ENCODE measurements around the gene ASMTL.
"Not testable (repeated sequence)": the region's sequence is repeated elsewhere in the genome, so short reads cannot be mapped to it uniquely, and the experiment has no call there.

The ASMTL gene

DNA sequence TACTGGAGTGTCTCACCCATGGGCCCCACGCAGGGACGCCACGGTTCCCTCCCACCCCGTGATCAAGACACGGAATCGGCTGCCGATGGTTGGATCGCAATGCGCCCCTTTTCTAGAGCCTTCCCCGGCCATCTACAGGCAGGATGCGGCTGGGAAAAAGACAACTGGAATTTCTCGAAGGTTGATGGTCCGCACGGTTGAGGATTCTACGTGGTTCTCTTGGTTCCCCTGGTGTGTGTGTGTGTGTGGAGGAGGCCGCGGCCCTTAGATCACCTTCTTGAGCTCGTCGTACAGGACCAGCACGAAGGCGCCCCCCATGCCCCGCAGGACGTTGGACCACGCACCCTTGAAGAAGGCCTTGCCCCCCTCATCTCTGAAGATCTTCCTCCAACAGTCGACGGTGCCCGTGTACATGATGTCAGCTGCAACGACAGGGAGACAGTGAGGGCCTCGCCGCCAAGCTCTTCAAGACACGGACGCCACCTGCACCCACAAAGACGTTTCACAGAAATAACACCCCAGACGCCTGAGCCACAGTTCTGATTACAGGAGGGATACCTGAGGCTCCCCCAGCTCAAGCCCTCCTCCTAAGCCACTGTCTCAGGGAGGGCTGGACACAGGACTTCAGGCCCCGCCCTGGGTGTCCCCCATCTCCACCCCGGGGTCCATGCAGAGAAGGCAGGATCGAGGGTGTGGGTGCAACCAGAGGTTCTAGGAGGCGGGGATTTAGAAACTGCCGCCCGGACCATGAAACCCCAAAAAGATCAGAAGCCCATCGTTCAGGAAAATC, 66.2 kb downstream of the ASMTL start:
- H3K36me3 ChIP-seq (ENCODE audit: insufficient read depth, low read length): peaks cover 74% of the 10 kb centered on the region
- H3K9me3 ChIP-seq (ENCODE audit: low read length): no peaks in the 10 kb centered on the region
- no peak overlapping the region for H2AFZ ChIP-seq (ENCODE audit: low read depth, low read length)
- no peaks in the 10 kb centered on the region for H3K4me1 ChIP-seq (ENCODE audit: insufficient read depth, low read length)
- H3K4me3 ChIP-seq (ENCODE audit: low read length): no peak overlapping the region
- H3K27me3 ChIP-seq (ENCODE audit: insufficient read depth, low read length): no peaks in the 10 kb centered on the region

DNA sequence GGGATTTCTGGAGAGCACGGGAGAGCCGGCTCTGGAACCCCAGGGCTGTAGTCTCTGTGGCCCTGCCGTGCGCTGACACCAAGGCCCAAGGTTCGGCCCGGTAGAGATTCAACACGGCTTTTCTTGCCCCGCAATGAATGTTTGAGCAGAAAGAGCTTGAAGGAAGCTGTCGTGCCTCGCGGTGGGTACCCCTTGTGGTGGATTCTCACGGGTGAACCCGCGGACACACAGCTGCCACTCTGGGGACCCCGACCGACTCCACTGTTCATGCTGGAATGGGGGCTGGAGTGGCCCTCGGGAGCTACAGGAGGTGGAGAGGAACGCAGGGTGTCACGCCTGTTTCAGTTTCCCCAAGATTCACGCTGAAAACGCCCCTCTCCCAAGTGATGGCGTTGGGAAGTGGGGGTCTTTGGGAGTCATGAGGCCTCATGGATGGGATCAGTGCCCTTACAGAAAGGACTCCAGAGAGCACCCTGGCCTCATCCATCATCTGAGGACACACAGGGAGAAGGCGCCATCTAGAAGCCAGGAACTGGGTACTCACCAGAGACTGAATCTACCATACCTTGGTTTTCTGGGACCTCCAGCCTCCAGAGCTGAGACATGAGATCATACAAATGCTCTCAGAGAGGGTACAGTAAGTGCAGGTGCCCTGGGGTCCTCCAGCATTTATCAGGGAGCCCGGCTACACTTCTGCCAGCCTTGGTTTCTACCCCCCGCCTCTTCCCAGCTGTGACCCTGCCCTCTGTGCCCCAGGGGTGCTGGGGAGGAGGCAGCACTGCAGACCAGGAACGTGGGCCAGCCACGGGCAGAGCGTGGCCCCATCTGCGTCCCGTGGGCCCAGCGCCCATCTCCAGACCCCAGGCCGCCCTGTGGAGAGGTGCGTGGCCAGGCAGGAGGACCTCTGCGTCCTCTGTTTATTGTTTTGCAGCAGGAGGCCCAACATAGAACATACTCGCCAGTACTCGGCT, 67.2 kb downstream of the ASMTL start:
- Histone ChIP-seq H3K9me3 (ENCODE audit: low read length) (no peaks in the 10 kb centered on the region), H3K36me3 (ENCODE audit: insufficient read depth, low read length) (peaks cover 71% of the 10 kb centered on the region), H3K4me3 (ENCODE audit: low read length) (no peak overlapping the region), H3K4me1 (ENCODE audit: insufficient read depth, low read length) (no peaks in the 10 kb centered on the region), H2AFZ (ENCODE audit: low read depth, low read length) (no peak overlapping the region), H3K27me3 (ENCODE audit: insufficient read depth, low read length) (no peaks in the 10 kb centered on the region)

GRCh38 chrX:1384658-1385252, 68.0 kb downstream of the ASMTL start:
- H3K36me3 ChIP-seq (ENCODE audit: insufficient read depth, low read length): peaks cover 63% of the 10 kb centered on the region
- H3K9me3 ChIP-seq (ENCODE audit: low read length): no peaks in the 10 kb centered on the region
- H3K27me3 ChIP-seq (ENCODE audit: insufficient read depth, low read length): no peaks in the 10 kb centered on the region

GRCh38 chrX:1380672-1381233, 72.0 kb downstream of the ASMTL start:
- no peak overlapping the region for H2AFZ ChIP-seq (ENCODE audit: low read depth, low read length)
- H3K36me3 ChIP-seq (ENCODE audit: insufficient read depth, low read length): peaks cover 23% of the 10 kb centered on the region
- H3K9me3 ChIP-seq (ENCODE audit: low read length): no peaks in the 10 kb centered on the region
- no peak overlapping the region for H3K4me3 ChIP-seq (ENCODE audit: low read length)
- H3K27me3 ChIP-seq (ENCODE audit: insufficient read depth, low read length): no peaks in the 10 kb centered on the region
- no peaks in the 10 kb centered on the region for H3K4me1 ChIP-seq (ENCODE audit: insufficient read depth, low read length)

More at GRCh38 chrX:1384658-1385252, 68.0 kb downstream of the ASMTL start:
- Histone ChIP-seq H3K4me3 (ENCODE audit: low read length) (no peak overlapping the region), H3K4me1 (ENCODE audit: insufficient read depth, low read length) (no peaks in the 10 kb centered on the region), H2AFZ (ENCODE audit: low read depth, low read length) (no peak overlapping the region)

GRCh38 chrX:1378306-1378759, 74.4 kb downstream of the ASMTL start:
- H3K36me3 ChIP-seq (ENCODE audit: insufficient read depth, low read length): peaks cover 4% of the 10 kb centered on the region
- H3K9me3 ChIP-seq (ENCODE audit: low read length): no peaks in the 10 kb centered on the region
- H3K4me1 ChIP-seq (ENCODE audit: insufficient read depth, low read length): no peaks in the 10 kb centered on the region
- no peaks in the 10 kb centered on the region for H3K27me3 ChIP-seq (ENCODE audit: insufficient read depth, low read length)
- no peak overlapping the region for H3K4me3 ChIP-seq (ENCODE audit: low read length)
- no peak overlapping the region for H2AFZ ChIP-seq (ENCODE audit: low read depth, low read length)

- H2AFZ ChIP-seq (ENCODE audit: low read depth, low read length): no peak overlapping the region
- H3K27me3 ChIP-seq (ENCODE audit: insufficient read depth, low read length): no peaks in the 10 kb centered on the region
- H3K4me3 ChIP-seq (ENCODE audit: low read length): no peak overlapping the region
- no peaks in the 10 kb centered on the region for H3K36me3 ChIP-seq (ENCODE audit: insufficient read depth, low read length)
- H3K4me1 ChIP-seq (ENCODE audit: insufficient read depth, low read length): no peaks in the 10 kb centered on the region
- no peaks in the 10 kb centered on the region for H3K9me3 ChIP-seq (ENCODE audit: low read length)
Measured at GRCh38 chrX:1368385-1368698, 84.4 kb downstream of the ASMTL start.

GRCh38 chrX:1366363-1366762, 86.3 kb downstream of the ASMTL start:
- H3K36me3 ChIP-seq (ENCODE audit: insufficient read depth, low read length); H2AFZ ChIP-seq (ENCODE audit: low read depth, low read length); H3K9me3 ChIP-seq (ENCODE audit: low read length); H3K27me3 ChIP-seq (ENCODE audit: insufficient read depth, low read length); H3K4me1 ChIP-seq (ENCODE audit: insufficient read depth, low read length); H3K4me3 ChIP-seq (ENCODE audit: low read length): not testable (repeated sequence)

DNA sequence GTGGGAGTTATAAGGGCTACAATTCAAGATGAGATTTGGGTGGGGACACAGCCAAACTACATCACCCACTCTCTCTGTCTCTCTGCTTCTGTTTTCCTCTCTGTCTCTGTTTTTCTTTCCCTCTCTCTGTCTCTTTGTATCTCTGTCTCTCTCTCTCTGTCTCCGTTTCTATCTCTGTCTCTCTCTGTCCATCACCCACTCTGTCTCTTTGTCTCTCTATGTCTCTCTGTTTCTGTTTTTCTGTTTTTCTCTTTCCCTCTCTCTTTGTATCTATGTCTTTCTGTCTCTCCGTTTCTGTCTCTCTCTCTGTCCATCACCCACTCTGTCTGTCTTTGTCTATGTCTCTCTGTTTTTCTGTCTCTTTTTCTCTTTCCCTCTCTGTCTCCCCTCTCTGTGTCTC, 90.8 kb downstream of the ASMTL start:
- no peaks in the 10 kb centered on the region for H3K4me1 ChIP-seq (ENCODE audit: insufficient read depth, low read length)
- no peak overlapping the region for H3K4me3 ChIP-seq (ENCODE audit: low read length)
- H3K36me3 ChIP-seq (ENCODE audit: insufficient read depth, low read length): peaks cover 8% of the 10 kb centered on the region
- no peaks in the 10 kb centered on the region for H3K27me3 ChIP-seq (ENCODE audit: insufficient read depth, low read length)
- no peak overlapping the region for H2AFZ ChIP-seq (ENCODE audit: low read depth, low read length)
- peaks cover 6% of the 10 kb centered on the region for H3K9me3 ChIP-seq (ENCODE audit: low read length)

- H2AFZ ChIP-seq (ENCODE audit: low read depth, low read length): no peak overlapping the region
- H3K36me3 ChIP-seq (ENCODE audit: insufficient read depth, low read length): peaks cover 8% of the 10 kb centered on the region
- no peaks in the 10 kb centered on the region for H3K4me1 ChIP-seq (ENCODE audit: insufficient read depth, low read length)
- no peak overlapping the region for H3K4me3 ChIP-seq (ENCODE audit: low read length)
- H3K9me3 ChIP-seq (ENCODE audit: low read length): peaks cover 6% of the 10 kb centered on the region
- H3K27me3 ChIP-seq (ENCODE audit: insufficient read depth, low read length): no peaks in the 10 kb centered on the region
Measured at GRCh38 chrX:1361275-1361674, 91.4 kb downstream of the ASMTL start.

GRCh38 chrX:1360171-1360570, 92.5 kb downstream of the ASMTL start:
- Histone ChIP-seq H2AFZ (ENCODE audit: low read depth, low read length) (no peak overlapping the region), H3K9me3 (ENCODE audit: low read length) (peaks cover 6% of the 10 kb centered on the region), H3K36me3 (ENCODE audit: insufficient read depth, low read length) (peaks cover 8% of the 10 kb centered on the region), H3K4me3 (ENCODE audit: low read length) (no peak overlapping the region), H3K27me3 (ENCODE audit: insufficient read depth, low read length) (no peaks in the 10 kb centered on the region), H3K4me1 (ENCODE audit: insufficient read depth, low read length) (no peaks in the 10 kb centered on the region)

- Histone ChIP-seq H2AFZ (ENCODE audit: low read depth, low read length) (no peak overlapping the region), H3K9me3 (ENCODE audit: low read length) (peaks cover 6% of the 10 kb centered on the region), H3K4me1 (ENCODE audit: insufficient read depth, low read length) (no peaks in the 10 kb centered on the region), H3K27me3 (ENCODE audit: insufficient read depth, low read length) (no peaks in the 10 kb centered on the region), H3K4me3 (ENCODE audit: low read length) (no peak overlapping the region), H3K36me3 (ENCODE audit: insufficient read depth, low read length) (peaks cover 8% of the 10 kb centered on the region)
Measured at GRCh38 chrX:1359477-1359873, 93.2 kb downstream of the ASMTL start.

DNA sequence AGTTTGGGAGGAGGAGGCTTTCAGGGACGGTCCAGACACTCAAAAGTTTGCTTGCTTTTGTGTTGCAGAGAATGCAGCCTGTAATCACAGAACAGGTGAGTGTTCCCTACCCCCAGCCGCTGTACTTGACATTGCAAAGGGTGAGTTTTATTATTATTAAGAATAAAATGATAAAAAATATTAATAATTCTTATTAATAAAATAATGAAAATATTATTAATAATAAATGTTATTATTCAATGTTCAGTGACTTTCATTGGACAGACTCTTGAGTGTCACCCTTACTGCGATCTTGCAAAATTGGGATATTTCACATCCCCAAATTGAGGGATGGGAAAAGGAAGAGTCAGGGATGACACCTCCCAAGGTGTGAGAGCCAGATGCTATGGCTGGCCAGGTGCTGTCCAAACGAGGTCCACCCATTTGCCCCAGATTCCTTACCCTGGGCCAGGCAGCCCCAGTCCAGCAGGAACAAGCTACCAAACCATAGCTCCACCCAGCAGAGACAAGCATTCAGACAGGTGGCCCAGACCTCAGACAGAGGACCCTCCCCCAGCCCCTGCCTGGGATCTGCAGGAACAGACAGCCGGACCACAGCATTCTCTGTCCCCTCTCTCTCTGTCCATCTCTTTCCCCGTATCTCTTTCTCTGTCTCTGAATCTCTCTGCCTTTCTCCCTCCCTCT, 93.8 kb downstream of the ASMTL start:
- Histone ChIP-seq H3K27me3 (ENCODE audit: insufficient read depth, low read length) (no peaks in the 10 kb centered on the region), H3K36me3 (ENCODE audit: insufficient read depth, low read length) (peaks cover 8% of the 10 kb centered on the region), H3K9me3 (ENCODE audit: low read length) (peaks cover 6% of the 10 kb centered on the region), H2AFZ (ENCODE audit: low read depth, low read length) (no peak overlapping the region), H3K4me3 (ENCODE audit: low read length) (no peak overlapping the region), H3K4me1 (ENCODE audit: insufficient read depth, low read length) (no peaks in the 10 kb centered on the region)
